ENCODE results near the gene LRRC7. TPM values are rescaled to one million over a fixed set of nuclear protein-coding genes. Genes with fewer than 3 reads are reported as not detected.

LRRC7 gene
- total and polyA plus RNA-seq, 4 donors, result 0.13 to 1.3 (median 0.16) TPM; not detected in 1

DNA sequence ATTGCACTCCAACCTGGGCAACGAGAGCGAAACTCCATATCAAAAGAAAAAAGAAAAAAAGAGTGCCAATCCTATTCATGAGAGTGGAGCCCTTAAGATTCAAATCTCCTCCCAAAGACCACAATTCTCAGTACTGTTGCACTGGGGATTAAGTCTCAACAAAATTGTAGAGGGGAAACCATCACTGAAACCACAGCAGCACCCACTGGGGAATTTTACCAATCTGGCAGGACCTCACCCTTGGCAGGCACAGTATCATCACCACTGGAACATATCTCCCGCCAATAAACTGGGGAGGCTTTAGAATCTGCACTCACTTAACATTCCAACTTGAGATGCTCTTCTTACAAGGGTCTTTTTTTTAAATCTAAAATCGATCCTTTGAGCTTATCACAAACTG is 596.6 kb downstream of the LRRC7 start:
- H3K27ac ChIP-seq (ENCODE audit: low read depth in 1 of 2, low read length in 2 of 2), result no peak overlapping the region
- no peaks in the 10 kb centered on the region for H3K4me1 ChIP-seq (ENCODE audit: control insufficient read depth in 1 of 2, insufficient read depth in 2 of 2, low read length in 2 of 2)
- DNase-seq, result no peak
- ATAC-seq (ENCODE audit: low FRiP score), result no peak
- no peaks in the 10 kb centered on the region for H3K27me3 ChIP-seq (ENCODE audit: control insufficient read depth in 1 of 2, insufficient read depth in 2 of 2, low read length in 1 of 2)
- intact Hi-C loops (cut with DNase I), result no loop called here
- peaks cover 0 to 3% of the 10 kb centered on the region in 2 donors for H3K36me3 ChIP-seq (ENCODE audit: control insufficient read depth in 1 of 2, insufficient read depth in 2 of 2, low read length in 1 of 2)
- no peak overlapping the region for H3K4me3 ChIP-seq (ENCODE audit: low read length in 2 of 2)
- WGBS, 2 donors, result 93 to 94% methylated on average over 4 of the region's 4 CpGs
- H3K9me3 ChIP-seq (ENCODE audit: control insufficient read depth, low read length), result no peaks in the 10 kb centered on the region

- ATAC-seq (ENCODE audit: low FRiP score) (no peak), DNase-seq (no peak)
- Histone ChIP-seq H3K4me3 (ENCODE audit: low read length in 2 of 2) (no peak overlapping the region), H3K9me3 (ENCODE audit: control insufficient read depth, low read length) (no peaks in the 10 kb centered on the region), H3K4me1 (ENCODE audit: control insufficient read depth in 1 of 2, insufficient read depth in 2 of 2, low read length in 2 of 2) (no peaks in the 10 kb centered on the region), H3K36me3 (ENCODE audit: control insufficient read depth in 1 of 2, insufficient read depth in 2 of 2, low read length in 1 of 2) (peaks cover 0 to 3% of the 10 kb centered on the region in 2 donors), H3K27me3 (ENCODE audit: control insufficient read depth in 1 of 2, insufficient read depth in 2 of 2, low read length in 1 of 2) (no peaks in the 10 kb centered on the region), H3K27ac (ENCODE audit: low read depth in 1 of 2, low read length in 2 of 2) (no peak overlapping the region)
- intact Hi-C loops (cut with DNase I), result no loop called here
Observed at GRCh38 chr1:70168283-70168682, 600.6 kb downstream of the LRRC7 start.

DNA sequence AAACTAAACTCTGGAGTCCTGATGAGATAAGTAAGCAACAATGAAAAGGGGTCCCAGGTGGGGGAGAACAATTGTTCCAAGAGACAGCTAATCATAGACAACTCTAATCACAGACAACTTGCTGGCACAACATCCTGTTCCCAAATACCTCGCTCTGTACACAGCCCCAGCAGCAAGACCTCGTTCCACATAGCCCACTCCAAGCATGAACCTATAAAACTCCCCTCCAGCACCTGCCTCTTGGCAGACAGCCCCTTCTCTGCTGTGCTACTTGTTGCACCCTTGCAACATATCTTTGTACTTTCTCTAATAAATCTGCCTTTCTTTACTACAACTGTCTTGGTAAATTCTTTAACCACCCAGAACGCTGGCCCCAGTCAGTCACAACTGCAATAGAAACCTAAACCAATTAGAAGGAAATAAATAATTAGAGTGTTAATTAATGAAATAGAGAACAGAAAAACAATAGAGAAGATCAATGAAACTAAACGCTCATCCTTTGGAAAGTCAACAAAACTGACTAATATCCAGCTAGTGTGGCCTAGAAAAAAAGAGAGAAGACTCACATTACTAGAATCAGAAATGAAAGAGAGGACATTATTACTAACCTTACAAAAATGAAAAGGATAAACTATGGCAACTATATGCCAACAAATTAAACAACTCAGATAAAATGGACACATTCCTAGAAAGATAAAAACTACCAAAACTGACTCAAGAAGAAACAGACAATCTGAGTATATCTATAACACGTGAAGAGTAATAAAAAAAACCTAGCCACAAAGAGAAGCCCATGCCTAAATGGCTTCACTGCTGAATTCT is 601.5 kb downstream of the LRRC7 start:
- Histone ChIP-seq H3K4me1 (ENCODE audit: control insufficient read depth in 1 of 2, insufficient read depth in 2 of 2, low read length in 2 of 2) (no peaks in the 10 kb centered on the region), H3K4me3 (ENCODE audit: low read length in 2 of 2) (no peak overlapping the region), H3K27me3 (ENCODE audit: control insufficient read depth in 1 of 2, insufficient read depth in 2 of 2, low read length in 1 of 2) (no peaks in the 10 kb centered on the region), H3K27ac (ENCODE audit: low read depth in 1 of 2, low read length in 2 of 2) (no peak overlapping the region), H3K9me3 (ENCODE audit: control insufficient read depth, low read length) (no peaks in the 10 kb centered on the region), H3K36me3 (ENCODE audit: control insufficient read depth in 1 of 2, insufficient read depth in 2 of 2, low read length in 1 of 2) (peaks cover 0 to 3% of the 10 kb centered on the region in 2 donors)
- 93 to 94% methylated on average over 5 of the region's 5 CpGs for WGBS, 2 donors
- DNase-seq (no peak), ATAC-seq (ENCODE audit: low FRiP score) (no peak)
- intact Hi-C loops (cut with DNase I), result no loop called here

- Histone ChIP-seq H3K4me3 (ENCODE audit: low read length in 2 of 2) (no peak overlapping the region), H3K27me3 (ENCODE audit: control insufficient read depth in 1 of 2, insufficient read depth in 2 of 2, low read length in 1 of 2) (no peaks in the 10 kb centered on the region), H3K27ac (ENCODE audit: low read depth in 1 of 2, low read length in 2 of 2) (no peak overlapping the region), H3K4me1 (ENCODE audit: control insufficient read depth in 1 of 2, insufficient read depth in 2 of 2, low read length in 2 of 2) (no peaks in the 10 kb centered on the region), H3K36me3 (ENCODE audit: control insufficient read depth in 1 of 2, insufficient read depth in 2 of 2, low read length in 1 of 2) (peaks cover 0 to 3% of the 10 kb centered on the region in 2 donors), H3K9me3 (ENCODE audit: control insufficient read depth, low read length) (no peaks in the 10 kb centered on the region)
- intact Hi-C loops (cut with DNase I), result no loop called here
- WGBS, 2 donors, result 87 to 95% methylated on average over 1 of the region's 1 CpG
- no peak for ATAC-seq (ENCODE audit: low FRiP score)
- DNase-seq, result no peak
Observed at GRCh38 chr1:70171512-70171911, 603.8 kb downstream of the LRRC7 start.

All from aorta (tissue), 5 donors.